HL-60 (cell line): ENCODE data around the gene ASB9.

Experiments used
- DNase-seq, 2 experiments: peaks; one replicate each; pipeline ENCODE4 v3.0.0-alpha.2; 2010 to 2020; ENCODE audit warnings: low read depth in 1 of 2, low spot score in 1 of 2
- H3K27ac ChIP-seq: fragments of 250-450 bp; sonication (Bioruptor Pico); replicated peaks from 2 replicates; pipeline ENCODE4 v1.5.1; 2020; ENCODE audit warnings: mild to moderate bottlenecking, moderate library complexity
- H3K27me3 ChIP-seq: fragments of 250-450 bp; sonication (Bioruptor Pico); 2 replicates; pipeline ENCODE4 v1.5.1; 2021; ENCODE audit warnings: mild to moderate bottlenecking, moderate library complexity; ENCODE audit not compliant: insufficient read depth, poor library complexity, severe bottlenecking
- H3K4me3 ChIP-seq: replicated peaks from 2 replicates; pipeline ENCODE4 v1.5.1; 2011; ENCODE audit warnings: mild to moderate bottlenecking, control low read depth, low read length; ENCODE audit not compliant: insufficient read depth
- GABPA ChIP-seq: IDR thresholded peaks from 2 replicates; pipeline ENCODE4 v1.6.1; 2012; ENCODE audit warnings: low read depth
- POLR2AphosphoS5 ChIP-seq: IDR thresholded peaks from 2 replicates; pipeline ENCODE4 v1.6.1; 2012; ENCODE audit warnings: low read depth
- REST ChIP-seq: IDR thresholded peaks from 2 replicates; pipeline ENCODE4 v1.6.1; 2012; ENCODE audit warnings: low read depth; ENCODE audit not compliant: insufficient replicate concordance
- SPI1 ChIP-seq: IDR thresholded peaks from 2 replicates; pipeline ENCODE4 v1.6.1; 2012; ENCODE audit warnings: low read depth, mild to moderate bottlenecking, borderline replicate concordance
- TF ChIP-seq, protein P1 (sequence below): IDR thresholded peaks from one replicate; pipeline ENCODE4 v1.5.1; 2011; ENCODE audit warnings: low read length, control low read depth, inconsistent platforms; ENCODE audit not compliant: insufficient read depth

Gene ASB9

GRCh38 chrX:15224747-15225146 lies 45.1 kb downstream of the ASB9 start:
- Histone ChIP-seq H3K4me3 (no peak overlapping the region), H3K27me3 (no peaks in the 10 kb centered on the region), H3K27ac (no peak overlapping the region)
- no peak for TF ChIP-seq GABPA
- no peak for TF ChIP-seq POLR2AphosphoS5
- TF ChIP-seq, protein P1, sequence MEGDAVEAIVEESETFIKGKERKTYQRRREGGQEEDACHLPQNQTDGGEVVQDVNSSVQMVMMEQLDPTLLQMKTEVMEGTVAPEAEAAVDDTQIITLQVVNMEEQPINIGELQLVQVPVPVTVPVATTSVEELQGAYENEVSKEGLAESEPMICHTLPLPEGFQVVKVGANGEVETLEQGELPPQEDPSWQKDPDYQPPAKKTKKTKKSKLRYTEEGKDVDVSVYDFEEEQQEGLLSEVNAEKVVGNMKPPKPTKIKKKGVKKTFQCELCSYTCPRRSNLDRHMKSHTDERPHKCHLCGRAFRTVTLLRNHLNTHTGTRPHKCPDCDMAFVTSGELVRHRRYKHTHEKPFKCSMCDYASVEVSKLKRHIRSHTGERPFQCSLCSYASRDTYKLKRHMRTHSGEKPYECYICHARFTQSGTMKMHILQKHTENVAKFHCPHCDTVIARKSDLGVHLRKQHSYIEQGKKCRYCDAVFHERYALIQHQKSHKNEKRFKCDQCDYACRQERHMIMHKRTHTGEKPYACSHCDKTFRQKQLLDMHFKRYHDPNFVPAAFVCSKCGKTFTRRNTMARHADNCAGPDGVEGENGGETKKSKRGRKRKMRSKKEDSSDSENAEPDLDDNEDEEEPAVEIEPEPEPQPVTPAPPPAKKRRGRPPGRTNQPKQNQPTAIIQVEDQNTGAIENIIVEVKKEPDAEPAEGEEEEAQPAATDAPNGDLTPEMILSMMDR, result no peak
- TF ChIP-seq REST, result no peak
- TF ChIP-seq SPI1, result no peak
- no peak for DNase-seq

- H3K27me3 ChIP-seq, result no peaks in the 10 kb centered on the region
- DNase-seq, result no peak
- H3K4me3 ChIP-seq, result no peak overlapping the region
- TF ChIP-seq SPI1 (no peak), POLR2AphosphoS5 (no peak), GABPA (no peak), REST (no peak)
- TF ChIP-seq, protein P1, result no peak
- H3K27ac ChIP-seq, result no peak overlapping the region
Observed at GRCh38 chrX:15221321-15221720, 48.6 kb downstream of the ASB9 start.

- no peak overlapping the region for H3K27ac ChIP-seq
- no peaks in the 10 kb centered on the region for H3K27me3 ChIP-seq
- TF ChIP-seq GABPA (no peak), POLR2AphosphoS5 (no peak), REST (no peak)
Observed at GRCh38 chrX:15217161-15217560, 52.7 kb downstream of the ASB9 start.

GRCh38 chrX:15216280-15216679 lies 53.6 kb downstream of the ASB9 start:
- no peak for DNase-seq
- TF ChIP-seq GABPA, result no peak
- no peak for TF ChIP-seq REST
- TF ChIP-seq, protein P1, result no peak
- TF ChIP-seq POLR2AphosphoS5, result no peak
- TF ChIP-seq SPI1, result no peak
- H3K4me3 ChIP-seq, result no peak overlapping the region

More at GRCh38 chrX:15217161-15217560, 52.7 kb downstream of the ASB9 start:
- H3K4me3 ChIP-seq, result no peak overlapping the region
- no peak for DNase-seq

More at GRCh38 chrX:15216280-15216679, 53.6 kb downstream of the ASB9 start:
- H3K27ac ChIP-seq, result no peak overlapping the region
- H3K27me3 ChIP-seq, result no peaks in the 10 kb centered on the region
